GM12892 (cell line): Measurements from ENCODE around the gene WDR18. TPM values are rescaled to one million over a fixed set of nuclear protein-coding genes. Genes with fewer than 3 reads are reported as not detected.

ENCODE experiments used
- DNase-seq: peaks from one replicate; pipeline ENCODE4 v3.0.0; 2011; ENCODE audit not compliant: insufficient read length
- FAIRE-seq: peaks from 2 replicates; lab custom pipeline; 2011; peaks lifted over from hg19 to GRCh38; lab: Jason Lieb, UNC
- POLR2A ChIP-seq: IDR thresholded peaks from 2 replicates; pipeline ENCODE4 v1.6.1; 2011; ENCODE audit warnings: low read depth, low read length, control low read depth
- POLR2AphosphoS5 ChIP-seq: IDR thresholded peaks from 2 replicates; pipeline ENCODE4 v1.6.1; 2011; ENCODE audit warnings: low read depth, low read length, control low read depth
- TAF1 ChIP-seq: IDR thresholded peaks from 2 replicates; pipeline ENCODE4 v1.6.1; 2011; ENCODE audit warnings: low read depth, mild to moderate bottlenecking, control low read depth, low read length, borderline replicate concordance
- polyA plus RNA-seq: library from polyadenylated mRNA; unstranded; fragments of >200 nt; gene quantifications from one replicate; pipeline ENCODE4 v1.2.1, GENCODE V29; 2012; ENCODE audit warnings: missing spikeins, inconsistent platforms; ENCODE audit not compliant: missing spikeins

The WDR18 gene, protein sequence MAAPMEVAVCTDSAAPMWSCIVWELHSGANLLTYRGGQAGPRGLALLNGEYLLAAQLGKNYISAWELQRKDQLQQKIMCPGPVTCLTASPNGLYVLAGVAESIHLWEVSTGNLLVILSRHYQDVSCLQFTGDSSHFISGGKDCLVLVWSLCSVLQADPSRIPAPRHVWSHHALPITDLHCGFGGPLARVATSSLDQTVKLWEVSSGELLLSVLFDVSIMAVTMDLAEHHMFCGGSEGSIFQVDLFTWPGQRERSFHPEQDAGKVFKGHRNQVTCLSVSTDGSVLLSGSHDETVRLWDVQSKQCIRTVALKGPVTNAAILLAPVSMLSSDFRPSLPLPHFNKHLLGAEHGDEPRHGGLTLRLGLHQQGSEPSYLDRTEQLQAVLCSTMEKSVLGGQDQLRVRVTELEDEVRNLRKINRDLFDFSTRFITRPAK
- 14.6 TPM for polyA plus RNA-seq

- peak; percentile 100 for DNase-seq
- peak; percentile 98 for FAIRE-seq
- TF ChIP-seq POLR2A (peak; percentile 66; the same call in 1 of the 2 replicates), POLR2AphosphoS5 (0 out of 2 replicates have a peak, but pooled peaks have one; percentile 43), TAF1 (peak; percentile 33; the same call in 1 of the 2 replicates)
Measured at GRCh38 chr19:984165-984967, at the start of gene WDR18. Gene WDR18 (plus strand): TSS chr19:984345. CDS start chr19:984354, 9 bp downstream.

- FAIRE-seq (no peak), DNase-seq (no peak)
- TF ChIP-seq TAF1: no peak
- no peak for TF ChIP-seq POLR2AphosphoS5
- no peak for TF ChIP-seq POLR2A
Measured at GRCh38 chr19:934865-935479, 49.2 kb upstream of the WDR18 start.

DNA sequence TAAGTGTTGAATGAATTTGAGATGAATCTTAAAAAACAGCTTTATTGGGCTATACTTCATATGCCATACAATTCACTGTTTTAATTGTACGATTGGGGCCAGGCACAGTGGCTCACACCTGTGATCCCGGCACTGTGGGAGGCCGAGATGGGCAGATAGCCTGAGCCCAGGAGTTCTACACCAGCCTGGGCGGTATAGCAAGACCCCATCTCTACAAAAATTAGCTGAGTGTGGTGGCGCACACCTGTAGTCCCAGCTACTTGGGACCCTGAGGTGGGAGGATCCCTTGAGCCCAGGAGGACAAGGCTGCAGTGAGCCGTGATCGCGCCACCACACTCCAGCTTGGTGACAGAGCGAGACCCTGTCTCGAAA, 48.0 kb upstream of the WDR18 start:
- FAIRE-seq (no peak), DNase-seq (no peak)
- no peak for TF ChIP-seq POLR2A
- TF ChIP-seq TAF1: no peak
- no peak for TF ChIP-seq POLR2AphosphoS5

DNA sequence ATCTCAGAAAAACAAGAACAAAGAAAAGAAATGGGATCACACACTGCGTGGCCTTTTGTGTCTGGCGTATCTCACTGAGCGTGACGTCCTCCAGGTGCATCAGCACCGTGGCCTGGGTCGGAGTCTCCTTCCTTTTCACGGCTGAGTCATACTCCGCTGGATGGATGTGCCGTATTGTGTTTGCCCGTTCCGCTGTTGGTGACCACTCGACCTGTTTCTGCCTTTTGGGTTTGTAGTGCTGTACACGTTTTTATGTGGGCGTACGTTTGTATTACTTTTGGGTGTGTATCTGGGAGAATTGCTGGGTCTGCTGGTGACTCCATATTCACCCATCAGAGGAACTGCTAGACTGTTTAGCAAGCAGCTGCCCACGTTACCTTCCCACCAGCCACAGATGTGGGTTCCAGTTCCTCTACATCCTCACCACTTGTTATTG, 46.9 kb upstream of the WDR18 start:
- FAIRE-seq: no peak
- DNase-seq: no peak
- TF ChIP-seq TAF1 (no peak), POLR2A (no peak), POLR2AphosphoS5 (no peak)

DNA sequence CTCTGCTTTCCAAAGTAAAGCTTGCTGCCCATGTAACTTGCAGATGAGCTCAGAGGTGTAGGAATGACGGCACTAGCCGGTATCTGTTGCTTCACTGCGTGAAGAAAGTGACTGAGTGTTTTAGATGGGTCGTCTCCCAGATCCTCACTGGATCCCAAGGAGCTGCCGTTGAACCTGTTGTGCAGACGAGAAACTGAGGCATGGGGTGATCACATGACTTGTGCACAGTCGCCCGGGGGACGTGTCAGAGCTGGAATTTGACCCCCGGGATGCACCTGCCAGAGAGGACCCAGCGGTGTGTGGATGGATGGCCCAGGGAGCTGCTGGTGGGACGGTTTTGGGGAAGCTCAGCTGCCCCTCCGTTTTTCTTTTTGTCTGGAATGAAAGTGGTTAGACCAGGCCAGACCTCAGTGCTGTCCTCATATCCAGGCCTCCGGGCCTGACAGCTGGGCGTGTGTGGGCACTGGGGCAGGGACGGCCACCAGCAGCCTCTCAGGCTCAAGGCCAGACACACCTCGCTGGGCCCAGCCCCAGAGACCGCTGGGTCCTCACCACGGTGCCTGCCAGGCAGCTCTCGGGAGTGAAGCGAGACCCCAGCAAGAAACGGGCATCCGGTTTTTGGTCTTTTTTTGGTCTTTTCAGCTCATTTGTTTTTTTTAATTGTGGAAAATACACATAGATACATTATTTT, 45.8 kb upstream of the WDR18 start:
- DNase-seq: no peak
- FAIRE-seq: no peak
- TF ChIP-seq TAF1 (no peak), POLR2A (no peak), POLR2AphosphoS5 (no peak)

DNA sequence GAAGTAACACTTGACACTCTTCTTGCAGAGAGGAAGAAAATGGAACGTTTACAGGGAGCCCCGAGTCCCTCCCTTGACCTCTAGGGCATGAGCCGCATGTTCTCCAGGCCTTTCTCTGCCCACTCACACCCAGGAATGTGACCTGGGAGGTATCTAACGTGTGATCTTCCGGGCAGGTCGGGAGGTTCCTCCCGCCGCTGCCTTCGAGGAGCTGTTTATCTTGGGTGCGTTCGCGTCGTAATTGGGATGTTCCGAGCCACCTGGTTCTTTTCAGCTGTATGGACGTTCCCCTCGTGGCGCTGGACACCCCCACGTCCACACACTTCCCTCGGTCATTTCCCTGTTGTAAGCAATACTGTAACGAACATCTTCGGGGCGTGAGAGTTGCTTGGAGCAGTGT, 44.7 kb upstream of the WDR18 start:
- TF ChIP-seq POLR2AphosphoS5 (no peak), TAF1 (no peak), POLR2A (no peak)
- DNase-seq (no peak), FAIRE-seq (no peak)

DNA sequence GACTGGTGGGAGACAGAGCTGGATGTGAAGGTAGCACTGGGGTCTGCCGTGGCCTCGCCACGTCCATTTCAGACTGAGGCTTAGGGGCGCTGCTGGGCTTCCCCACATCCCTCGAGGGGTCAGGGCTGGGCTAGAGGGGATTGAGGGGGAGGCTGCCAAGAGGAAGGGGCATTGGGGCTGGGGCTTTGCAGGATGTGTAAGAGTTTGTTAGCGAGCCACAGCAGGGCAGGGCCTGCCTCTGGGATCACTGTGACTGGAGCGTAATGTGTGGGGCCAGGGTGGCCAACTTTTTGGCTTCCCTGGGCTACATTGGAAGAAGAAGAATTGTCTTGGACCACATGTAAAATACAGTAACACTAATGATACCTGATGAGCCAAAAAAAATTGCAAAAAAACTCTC, 44.2 kb upstream of the WDR18 start:
- DNase-seq (no peak), FAIRE-seq (no peak)
- TF ChIP-seq TAF1: no peak
- TF ChIP-seq POLR2AphosphoS5: no peak
- no peak for TF ChIP-seq POLR2A

DNA sequence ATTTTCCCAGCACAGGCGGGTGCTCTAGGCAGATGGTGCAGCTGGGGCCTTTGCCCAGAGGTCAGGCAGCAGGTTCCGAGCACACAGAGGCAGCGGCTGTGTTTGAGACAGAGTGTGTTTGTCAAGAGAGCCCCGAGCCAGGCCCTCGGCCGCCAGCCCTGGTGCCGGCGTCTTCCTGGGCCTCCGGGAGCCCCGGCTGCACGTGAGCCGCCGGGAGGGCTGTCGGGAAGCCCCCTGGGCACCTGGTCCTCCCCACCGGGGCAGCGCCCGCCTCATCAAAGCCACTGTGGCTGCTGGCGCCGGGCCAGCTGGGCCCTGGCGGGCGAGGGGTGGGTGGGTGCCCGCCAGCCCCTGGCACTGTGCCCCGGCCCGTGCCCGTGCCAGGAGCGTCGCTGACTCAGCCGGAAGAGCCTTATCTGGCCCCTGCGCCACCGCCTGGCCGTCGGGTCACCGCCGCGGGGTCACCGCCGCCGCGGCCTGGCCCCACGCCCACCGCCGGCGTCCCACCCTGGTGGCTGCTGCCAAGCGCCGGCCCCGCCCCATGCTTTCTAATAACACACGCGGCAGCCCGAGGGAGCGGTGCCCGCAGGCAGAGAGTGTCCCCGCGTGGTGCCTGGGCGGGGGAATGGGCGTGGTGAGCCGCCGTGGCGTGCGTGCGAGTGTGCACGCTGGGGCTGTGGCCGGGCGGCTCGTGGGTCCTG, 43.4 kb upstream of the WDR18 start:
- FAIRE-seq: peak; percentile 46
- no peak for DNase-seq
- TF ChIP-seq POLR2A (no peak), TAF1 (no peak), POLR2AphosphoS5 (no peak)

GRCh38 chr19:941292-942132, 42.6 kb upstream of the WDR18 start:
- no peak for FAIRE-seq

More at GRCh38 chr19:941292-942132, 42.6 kb upstream of the WDR18 start:
- DNase-seq: no peak
- TF ChIP-seq TAF1 (no peak), POLR2AphosphoS5 (no peak), POLR2A (no peak)
